Fibroblast of skin of back (primary cell): ENCODE results near the gene ANP32A. TPM values are rescaled to one million over a fixed set of nuclear protein-coding genes. Genes with fewer than 3 reads are reported as not detected.
"Not testable (repeated sequence)": the region's sequence is repeated elsewhere in the genome, so short reads cannot be mapped to it uniquely, and the experiment has no call there.

Experiments used
- DNase-seq: peaks from one replicate; pipeline ENCODE4 v3.0.0-alpha.2; 2013
- polyA plus RNA-seq, 2 experiments: library from polyadenylated mRNA; unstranded; fragments of 120-200 nt; gene quantifications; one replicate each; pipeline ENCODE4 v1.2.1, GENCODE V29; 2013; ENCODE audit not compliant: insufficient read length in 2 of 2

The ANP32A gene
- 226 TPM for polyA plus RNA-seq (2013, experiment 1 of 2; ENCODE audit: insufficient read length)
- polyA plus RNA-seq (2013, experiment 2 of 2; ENCODE audit: insufficient read length), result 167 TPM

DNA sequence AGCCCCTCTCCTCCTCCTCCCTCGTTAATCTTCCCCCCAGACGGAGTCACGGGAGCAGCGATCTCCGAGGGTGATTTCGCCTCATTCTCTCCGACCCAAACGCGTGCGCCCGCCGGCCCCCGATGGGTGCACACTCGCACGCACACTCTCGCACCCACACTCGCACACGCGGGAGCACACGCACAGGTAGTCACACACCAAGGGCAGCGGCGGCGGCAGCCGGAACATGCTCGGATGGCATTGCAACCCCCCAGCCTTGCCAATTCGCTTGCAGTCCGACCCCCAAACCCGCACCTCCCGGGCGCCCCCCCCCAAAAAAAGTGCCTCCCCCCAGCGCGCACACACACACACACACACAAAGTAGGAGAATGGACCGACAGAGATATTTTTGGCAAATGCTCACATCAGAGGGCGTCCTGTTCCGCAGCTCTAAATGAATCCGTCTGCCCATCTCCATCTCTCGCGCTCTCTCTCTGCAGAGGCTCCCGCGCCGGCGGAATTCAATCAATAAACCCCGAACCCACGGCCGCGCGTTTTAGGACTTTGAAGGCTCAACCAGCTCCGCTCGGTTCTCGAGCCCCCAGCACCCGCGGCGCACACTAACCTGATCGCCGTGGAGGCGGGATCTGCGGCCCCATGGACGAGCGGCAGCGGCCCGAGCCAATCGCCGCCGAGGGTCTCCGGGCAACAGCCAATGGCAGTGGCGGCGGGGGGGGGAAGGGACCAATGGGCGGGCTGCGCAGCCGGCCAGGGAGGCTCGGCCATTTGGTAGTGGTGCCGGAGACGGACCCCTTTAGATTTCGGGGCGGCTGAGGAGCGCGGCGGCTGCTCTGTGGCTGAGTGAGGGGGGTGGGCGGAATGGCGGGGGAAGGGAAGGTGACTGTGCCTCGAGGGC, at the start of gene ANP32A:
ANP32A (minus strand) TSS at position 601 of the 895 bp plus-strand sequence; CDS start at position 457, 144 bp downstream.
- DNase-seq, result peak; percentile 95

GRCh38 chr15:68868296-68868695, 47.6 kb upstream of the ANP32A start:
- no peak for DNase-seq

GRCh38 chr15:68862415-68862814, 41.7 kb upstream of the ANP32A start:
- peak; percentile 49 for DNase-seq

- DNase-seq, result not testable (repeated sequence)
Observed at GRCh38 chr15:68858666-68859065, 38.0 kb upstream of the ANP32A start.

DNA sequence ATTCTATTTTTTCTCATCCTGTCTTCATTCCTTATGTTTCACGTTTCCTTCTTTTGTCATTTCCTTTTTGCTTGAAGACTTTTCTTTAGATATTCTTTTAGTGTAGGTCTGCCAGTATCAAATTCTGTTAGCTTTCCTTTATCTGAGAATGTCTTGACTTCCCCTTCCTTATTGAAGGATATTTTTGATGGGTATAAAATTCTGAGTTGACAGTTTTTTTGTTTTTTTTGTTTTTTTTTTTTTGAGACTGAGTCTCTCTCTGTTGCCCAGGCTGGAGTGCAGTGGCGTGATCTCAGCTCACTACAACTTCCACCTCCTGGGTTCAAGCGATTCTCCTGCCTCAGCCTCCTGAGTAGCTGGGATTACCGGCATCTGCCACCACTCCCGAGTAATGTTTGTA, 36.7 kb upstream of the ANP32A start:
- DNase-seq, result not testable (repeated sequence)

GRCh38 chr15:68852461-68852860, 31.8 kb upstream of the ANP32A start:
- no peak for DNase-seq

DNA sequence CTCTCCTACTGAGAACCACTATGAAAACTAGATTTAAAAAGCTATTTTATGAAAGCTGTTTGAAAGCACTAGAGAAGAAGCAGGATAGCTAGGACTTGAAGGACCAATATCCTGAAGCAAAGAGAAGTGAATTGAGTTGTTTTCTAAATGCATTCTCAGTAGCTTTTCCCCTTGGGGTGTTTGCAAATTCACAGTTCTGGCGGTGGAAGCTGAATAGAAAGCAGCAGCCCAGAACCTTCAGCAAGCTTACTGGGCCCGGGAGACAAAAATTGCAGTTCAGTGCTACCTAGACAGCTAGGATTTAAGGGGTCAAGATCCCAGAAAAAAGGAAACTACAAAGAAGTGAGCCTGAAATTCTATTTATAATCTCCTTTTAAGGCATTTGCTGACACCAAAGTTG, 31.3 kb upstream of the ANP32A start:
- no peak for DNase-seq

GRCh38 chr15:68849497-68849896, 28.8 kb upstream of the ANP32A start:
- DNase-seq, result no peak

DNA sequence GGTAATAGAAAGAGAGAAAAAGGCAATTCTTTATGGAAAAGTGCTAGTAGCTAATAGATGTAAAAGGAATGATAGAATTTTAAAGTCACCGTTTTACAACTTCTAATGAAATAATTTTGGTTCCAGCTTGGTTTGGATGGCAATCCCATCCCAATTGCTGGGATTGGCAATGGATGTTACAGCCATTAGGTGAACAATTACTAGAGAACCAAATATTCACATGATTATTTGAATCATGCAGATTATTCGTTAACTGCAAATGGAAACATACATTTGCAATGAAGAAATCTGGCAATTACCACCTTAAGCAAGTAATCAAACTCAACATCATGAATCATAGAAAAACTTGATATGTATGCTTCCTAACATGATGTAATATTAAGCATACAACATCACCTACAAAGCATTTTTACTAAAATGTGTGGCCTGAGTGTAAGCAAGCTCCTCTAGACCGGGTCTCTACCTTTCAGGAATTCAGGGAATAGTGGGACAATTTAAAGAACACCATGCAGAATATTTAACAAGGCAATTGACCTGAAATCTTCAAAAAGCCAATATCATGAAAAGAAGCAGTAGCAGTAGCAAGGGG, 26.2 kb upstream of the ANP32A start:
- DNase-seq, result no peak

- no peak for DNase-seq
Observed at GRCh38 chr15:68844856-68845550, 24.3 kb upstream of the ANP32A start.

GRCh38 chr15:68843425-68844311, 23.0 kb upstream of the ANP32A start:
- peak; percentile 39 for DNase-seq

GRCh38 chr15:68842958-68843357, 22.3 kb upstream of the ANP32A start:
- no peak for DNase-seq

DNA sequence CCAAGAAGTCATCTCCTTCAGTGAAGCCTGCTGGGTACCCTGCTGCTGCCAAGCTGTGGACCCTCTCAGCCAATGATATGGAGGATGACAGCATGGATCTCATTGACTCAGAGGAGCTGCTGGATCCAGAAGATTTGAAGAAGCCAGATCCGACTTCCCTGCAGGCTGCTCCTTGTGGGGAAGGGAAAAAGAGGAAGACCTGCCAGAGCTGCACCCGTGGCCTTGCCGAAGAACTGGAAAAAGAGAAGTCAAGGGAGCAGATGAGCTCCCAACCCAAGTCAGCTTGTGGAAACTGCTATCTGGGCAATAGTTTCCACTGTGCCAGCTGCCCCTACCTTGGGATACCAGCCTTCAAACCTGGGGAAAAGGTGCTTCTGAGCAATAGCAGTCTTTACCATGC, 13.7 kb upstream of the ANP32A start:
- no peak for DNase-seq

DNA sequence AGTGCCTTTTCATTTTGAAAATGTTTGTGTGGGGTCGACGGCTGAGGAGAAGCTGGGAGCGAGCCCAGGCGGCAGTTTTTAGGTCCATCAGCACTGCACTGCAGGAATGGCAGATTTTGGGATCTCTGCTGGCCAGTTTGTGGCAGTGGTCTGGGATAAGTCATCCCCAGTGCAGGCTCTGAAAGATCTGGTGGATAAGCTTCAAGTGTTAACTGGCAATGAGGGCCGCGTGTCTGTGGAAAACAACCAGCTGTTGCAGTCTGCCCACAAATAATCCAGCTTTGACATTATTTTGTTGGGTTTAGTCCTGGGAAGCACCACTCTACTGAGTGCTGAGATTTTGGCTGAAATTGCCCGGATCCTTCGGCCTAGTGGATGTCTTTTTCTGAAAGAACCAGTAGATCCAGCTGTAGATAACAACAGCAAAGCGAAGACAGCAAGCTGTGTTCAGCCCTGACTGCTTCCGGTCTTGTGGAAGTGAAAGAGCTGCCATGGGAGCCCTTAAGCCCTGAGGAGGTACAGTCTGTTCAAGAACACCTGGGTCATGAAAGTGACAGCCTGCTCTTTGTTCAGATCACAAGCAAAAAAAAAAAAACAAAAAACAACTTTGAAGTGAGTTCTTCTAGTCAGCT, 13.1 kb upstream of the ANP32A start:
- no peak for DNase-seq

GRCh38 chr15:68830141-68830785, 9.6 kb upstream of the ANP32A start:
- DNase-seq, result no peak

DNA sequence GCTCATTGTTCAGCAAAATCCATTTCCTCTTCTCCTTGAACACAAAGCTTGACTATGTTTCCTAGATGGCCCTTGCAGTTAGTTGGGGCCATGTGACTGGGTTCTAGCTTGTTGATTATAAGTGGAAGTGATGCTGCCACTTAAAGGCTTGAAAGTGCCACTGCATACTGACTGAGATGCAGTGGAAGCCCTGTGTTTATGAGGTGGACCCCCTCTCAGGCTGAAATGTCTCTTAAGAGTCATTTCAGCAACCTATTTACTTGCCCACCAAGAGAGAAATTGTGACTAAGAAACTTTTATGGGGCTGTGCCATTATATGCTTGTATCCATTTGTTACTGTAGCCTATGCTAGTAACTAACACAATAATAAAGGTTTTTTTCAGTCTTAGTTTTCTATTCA, 8.4 kb upstream of the ANP32A start:
- peak; percentile 22 for DNase-seq

GRCh38 chr15:68823561-68823960, 2.9 kb upstream of the ANP32A start:
- DNase-seq, result no peak

GRCh38 chr15:68822818-68823217, 2.1 kb upstream of the ANP32A start:
- peak; percentile 29 for DNase-seq

DNA sequence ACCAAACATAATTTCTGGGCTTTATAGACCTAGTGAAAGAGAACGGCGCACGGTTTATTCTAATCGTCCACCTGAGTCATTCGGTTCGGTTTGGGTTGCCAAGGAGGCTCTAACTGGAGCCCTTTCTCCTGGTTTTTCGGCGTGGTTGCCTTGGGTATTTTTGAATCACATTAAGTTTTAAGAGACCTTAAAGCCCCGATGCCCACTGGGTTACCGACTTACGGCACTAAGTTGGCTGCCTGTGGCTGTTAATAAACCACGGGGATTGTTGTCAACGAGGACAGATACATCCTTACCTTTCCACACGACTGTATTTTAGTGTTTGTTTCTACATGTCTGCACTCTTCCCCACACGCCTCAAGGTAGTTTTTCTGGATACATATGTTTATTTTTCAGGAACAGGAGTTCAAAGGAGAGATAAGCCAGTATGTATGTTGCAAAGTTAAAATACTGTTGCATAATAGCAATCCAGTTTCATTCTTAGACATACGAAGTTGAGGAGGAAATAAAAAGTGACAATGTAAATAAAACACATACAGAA, 1.2 kb upstream of the ANP32A start:
- DNase-seq, result no peak

DNA sequence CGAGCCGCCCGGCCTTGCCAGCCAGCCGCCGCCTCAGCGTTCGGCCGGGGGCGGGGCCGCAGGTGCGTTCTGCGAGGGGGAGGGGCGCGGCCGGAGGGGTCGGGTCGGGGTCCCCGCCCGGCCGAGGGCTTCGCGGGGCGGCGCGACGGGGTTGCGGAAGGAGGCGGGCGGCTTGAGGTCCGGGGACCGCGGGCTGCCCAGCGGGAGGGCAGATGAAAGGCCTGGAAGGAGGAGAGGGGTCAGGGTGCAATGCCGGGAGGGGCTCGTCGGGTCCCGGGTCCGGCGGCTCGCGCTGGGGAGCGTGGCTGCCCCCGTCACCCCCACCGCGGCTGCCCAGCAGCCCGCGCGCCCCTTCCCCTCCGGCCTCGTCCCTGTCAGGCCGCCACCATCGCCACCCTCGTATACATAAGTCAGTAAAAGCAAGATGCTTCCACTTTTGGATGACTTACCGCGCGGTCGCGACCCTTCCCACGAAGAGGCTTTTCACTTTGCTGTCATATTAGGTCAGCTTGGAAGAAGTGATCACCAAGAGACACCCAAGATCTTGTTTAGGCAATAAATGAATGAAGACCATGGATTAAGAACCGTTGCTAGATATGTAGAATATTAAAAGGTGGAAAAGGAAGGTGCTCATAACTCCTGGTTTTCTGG, 620 bp upstream of the ANP32A start:
- no peak for DNase-seq
